ENCODE measurements around the gene ATP4B. TPM values are rescaled to one million over a fixed set of nuclear protein-coding genes. Genes with fewer than 3 reads are reported as not detected.
"Not testable (repeated sequence)": the region's sequence is repeated elsewhere in the genome, so short reads cannot be mapped to it uniquely, and the experiment has no call there.

ATP4B gene
- total RNA-seq, 4 donors from 2014 or later: not detected

- H3K27ac ChIP-seq, H3K9me3 ChIP-seq, H3K4me1 ChIP-seq, H3K27me3 ChIP-seq, H3K4me3 ChIP-seq: not testable (repeated sequence)
- TF ChIP-seq, protein P1, sequence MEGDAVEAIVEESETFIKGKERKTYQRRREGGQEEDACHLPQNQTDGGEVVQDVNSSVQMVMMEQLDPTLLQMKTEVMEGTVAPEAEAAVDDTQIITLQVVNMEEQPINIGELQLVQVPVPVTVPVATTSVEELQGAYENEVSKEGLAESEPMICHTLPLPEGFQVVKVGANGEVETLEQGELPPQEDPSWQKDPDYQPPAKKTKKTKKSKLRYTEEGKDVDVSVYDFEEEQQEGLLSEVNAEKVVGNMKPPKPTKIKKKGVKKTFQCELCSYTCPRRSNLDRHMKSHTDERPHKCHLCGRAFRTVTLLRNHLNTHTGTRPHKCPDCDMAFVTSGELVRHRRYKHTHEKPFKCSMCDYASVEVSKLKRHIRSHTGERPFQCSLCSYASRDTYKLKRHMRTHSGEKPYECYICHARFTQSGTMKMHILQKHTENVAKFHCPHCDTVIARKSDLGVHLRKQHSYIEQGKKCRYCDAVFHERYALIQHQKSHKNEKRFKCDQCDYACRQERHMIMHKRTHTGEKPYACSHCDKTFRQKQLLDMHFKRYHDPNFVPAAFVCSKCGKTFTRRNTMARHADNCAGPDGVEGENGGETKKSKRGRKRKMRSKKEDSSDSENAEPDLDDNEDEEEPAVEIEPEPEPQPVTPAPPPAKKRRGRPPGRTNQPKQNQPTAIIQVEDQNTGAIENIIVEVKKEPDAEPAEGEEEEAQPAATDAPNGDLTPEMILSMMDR (IDR thresholded peaks at IDR 0.05): peak in 1 of 2 donors; percentile 21
- DNase-seq (ENCODE audit: low spot score in 2 of 2): peak in 1 of 2 donors; percentile 60
- WGBS: 85% methylated on average over 13 of the region's 13 CpGs
- H3K36me3 ChIP-seq: peaks cover 17% of the 10 kb centered on the region
Measured at GRCh38 chr13:113621498-113621897, 36.5 kb downstream of the ATP4B start.

DNA sequence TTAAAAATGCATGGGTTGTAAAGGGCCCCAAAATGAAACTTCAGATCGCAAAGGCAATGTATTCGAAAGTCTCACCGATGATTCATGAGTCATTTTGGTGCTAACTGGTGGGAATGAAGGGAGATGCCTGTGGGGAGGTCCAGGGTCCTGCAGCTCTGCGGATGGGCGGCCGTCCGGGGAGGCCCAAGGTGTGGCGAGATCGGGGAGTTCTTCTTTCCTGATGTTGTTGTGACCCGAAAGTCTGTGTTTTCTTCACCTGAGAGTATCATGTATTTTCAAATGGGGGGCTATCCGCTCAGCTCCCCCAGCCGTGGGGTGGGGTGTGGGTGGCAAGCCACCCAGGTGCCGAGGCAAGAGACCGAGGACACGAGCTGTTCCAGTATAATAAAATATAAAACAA is 37.0 kb downstream of the ATP4B start:
- no peak for DNase-seq (ENCODE audit: low spot score in 2 of 2)
- 99% methylated on average over 15 of the region's 15 CpGs for WGBS
- no peak overlapping the region for H3K27ac ChIP-seq
- H3K9me3 ChIP-seq: no peaks in the 10 kb centered on the region
- no peak for TF ChIP-seq EP300 (IDR thresholded peaks at IDR 0.05)
- TF ChIP-seq POLR2AphosphoS5 (IDR thresholded peaks at IDR 0.05): no peak
- TF ChIP-seq POLR2A (IDR thresholded peaks at IDR 0.05): no peak
- TF ChIP-seq, protein P1 (IDR thresholded peaks at IDR 0.05): no peak
- H3K4me3 ChIP-seq: no peak overlapping the region
- peaks cover 17% of the 10 kb centered on the region for H3K36me3 ChIP-seq
- no peaks in the 10 kb centered on the region for H3K4me1 ChIP-seq
- no peaks in the 10 kb centered on the region for H3K27me3 ChIP-seq

GRCh38 chr13:113620036-113620796 is 37.8 kb downstream of the ATP4B start:
- Histone ChIP-seq H3K36me3 (peaks cover 21% of the 10 kb centered on the region), H3K27ac (no peak overlapping the region), H3K4me1 (no peaks in the 10 kb centered on the region), H3K27me3 (no peaks in the 10 kb centered on the region), H3K4me3 (no peak overlapping the region), H3K9me3 (no peaks in the 10 kb centered on the region)
- DNase-seq (ENCODE audit: low spot score in 2 of 2): no peak
- WGBS: 89% methylated on average over 11 of the region's 15 CpGs
- no peak for TF ChIP-seq EP300 (IDR thresholded peaks at IDR 0.05)
- no peak for TF ChIP-seq POLR2A (IDR thresholded peaks at IDR 0.05)
- no peak for TF ChIP-seq POLR2AphosphoS5 (IDR thresholded peaks at IDR 0.05)
- TF ChIP-seq, protein P1 (IDR thresholded peaks at IDR 0.05): no peak

DNA sequence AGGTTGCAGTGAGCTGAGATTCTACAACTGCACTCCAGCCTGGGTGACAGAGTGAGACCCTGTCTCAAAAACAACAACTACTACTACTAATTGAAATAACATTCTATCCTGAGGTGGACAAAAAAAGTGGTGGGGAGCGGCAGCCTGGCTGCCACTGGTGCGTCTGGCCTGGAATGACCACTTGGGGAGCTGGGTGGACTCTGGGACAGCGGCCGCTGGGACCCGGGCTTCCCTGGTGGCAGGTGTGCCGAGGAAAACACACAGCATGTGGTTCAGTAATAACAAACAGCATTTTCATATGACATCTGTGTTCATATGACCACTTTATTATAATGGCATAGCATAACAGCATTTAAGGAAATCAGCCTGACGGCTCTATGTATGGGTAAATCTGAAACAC is 39.5 kb downstream of the ATP4B start:
- no peak overlapping the region for H3K4me3 ChIP-seq
- no peaks in the 10 kb centered on the region for H3K4me1 ChIP-seq
- DNase-seq (ENCODE audit: low spot score in 2 of 2): no peak
- H3K27me3 ChIP-seq: no peaks in the 10 kb centered on the region
- TF ChIP-seq, protein P1 (IDR thresholded peaks at IDR 0.05): no peak
- TF ChIP-seq POLR2A (IDR thresholded peaks at IDR 0.05): no peak
- TF ChIP-seq EP300 (IDR thresholded peaks at IDR 0.05): no peak
- no peak for TF ChIP-seq POLR2AphosphoS5 (IDR thresholded peaks at IDR 0.05)
- peaks cover 21% of the 10 kb centered on the region for H3K36me3 ChIP-seq
- WGBS: 83% methylated on average over 6 of the region's 7 CpGs
- H3K27ac ChIP-seq: no peak overlapping the region
- H3K9me3 ChIP-seq: no peaks in the 10 kb centered on the region

- Histone ChIP-seq H3K36me3 (peaks cover 19% of the 10 kb centered on the region), H3K27ac (no peak overlapping the region), H3K27me3 (no peaks in the 10 kb centered on the region), H3K9me3 (no peaks in the 10 kb centered on the region), H3K4me1 (no peaks in the 10 kb centered on the region), H3K4me3 (no peak overlapping the region)
- TF ChIP-seq POLR2AphosphoS5 (IDR thresholded peaks at IDR 0.05) (no peak), POLR2A (IDR thresholded peaks at IDR 0.05) (no peak), EP300 (IDR thresholded peaks at IDR 0.05) (no peak)
- TF ChIP-seq, protein P1 (IDR thresholded peaks at IDR 0.05): no peak
- no peak for DNase-seq (ENCODE audit: low spot score in 2 of 2)
- WGBS: 91% methylated on average over 5 of the region's 5 CpGs
Measured at GRCh38 chr13:113617961-113618360, 40.0 kb downstream of the ATP4B start.
